NCI-H2171 treated with DMSO at 0.1 percent for 48 hours (cell line): ENCODE results near the gene COMMD2.

Experiments used
- DNase-seq: peaks from one replicate; lab custom pipeline; 2025; lab: John Stamatoyannopoulos, UW

COMMD2 gene

DNA sequence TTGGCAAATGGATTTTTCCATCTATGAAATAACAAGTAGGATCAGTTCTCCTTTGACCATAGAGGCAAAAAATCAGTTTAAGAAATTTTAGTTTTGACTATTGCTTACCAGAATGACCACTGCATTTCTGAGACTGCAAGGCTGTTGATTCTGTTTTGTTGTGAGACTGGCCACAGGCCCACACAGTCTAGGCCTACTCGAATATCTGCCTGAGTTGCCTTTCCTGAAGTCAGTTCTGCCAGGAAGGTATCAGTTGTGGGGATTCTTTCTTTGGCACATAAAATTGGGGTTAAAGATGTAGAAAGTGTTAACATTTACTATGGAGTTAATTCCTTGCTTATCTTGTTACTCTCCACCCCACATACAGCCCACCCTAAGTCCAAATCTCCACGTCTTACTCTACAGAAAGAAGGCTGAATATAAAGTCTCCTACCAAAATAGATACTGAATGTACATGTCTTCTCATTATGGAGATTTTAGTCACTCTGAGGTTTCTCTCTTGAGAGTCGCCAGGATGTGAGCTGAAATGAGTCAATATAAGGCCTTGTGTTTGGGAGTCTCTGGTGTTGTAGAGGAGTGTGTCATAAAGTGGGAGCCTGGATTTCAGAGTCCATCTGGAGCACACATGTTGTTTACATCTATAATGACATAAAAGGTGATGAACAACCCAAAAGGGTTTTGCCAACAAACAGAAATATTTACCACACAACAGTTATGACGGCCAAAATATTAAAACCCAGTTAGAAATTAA is 49.4 kb downstream of the COMMD2 start:
- no peak for DNase-seq

DNA sequence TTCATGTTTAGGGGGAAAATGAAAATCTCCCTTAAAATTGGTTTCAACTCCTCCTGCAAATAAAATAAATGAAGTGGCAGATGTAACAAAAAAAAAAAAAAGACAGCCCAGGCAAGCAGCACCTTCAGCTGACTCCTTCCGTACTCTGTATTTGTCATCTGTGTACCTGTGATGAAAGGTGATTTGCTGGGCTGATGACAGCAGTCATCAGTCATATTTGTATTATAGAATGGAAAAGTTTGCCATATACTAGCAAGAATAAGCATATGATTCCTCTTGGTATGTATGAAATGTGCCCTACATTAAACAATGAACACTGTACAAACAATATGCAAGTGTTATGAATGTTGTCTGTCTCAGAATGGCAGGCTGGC is 50.3 kb downstream of the COMMD2 start:
- no peak for DNase-seq

DNA sequence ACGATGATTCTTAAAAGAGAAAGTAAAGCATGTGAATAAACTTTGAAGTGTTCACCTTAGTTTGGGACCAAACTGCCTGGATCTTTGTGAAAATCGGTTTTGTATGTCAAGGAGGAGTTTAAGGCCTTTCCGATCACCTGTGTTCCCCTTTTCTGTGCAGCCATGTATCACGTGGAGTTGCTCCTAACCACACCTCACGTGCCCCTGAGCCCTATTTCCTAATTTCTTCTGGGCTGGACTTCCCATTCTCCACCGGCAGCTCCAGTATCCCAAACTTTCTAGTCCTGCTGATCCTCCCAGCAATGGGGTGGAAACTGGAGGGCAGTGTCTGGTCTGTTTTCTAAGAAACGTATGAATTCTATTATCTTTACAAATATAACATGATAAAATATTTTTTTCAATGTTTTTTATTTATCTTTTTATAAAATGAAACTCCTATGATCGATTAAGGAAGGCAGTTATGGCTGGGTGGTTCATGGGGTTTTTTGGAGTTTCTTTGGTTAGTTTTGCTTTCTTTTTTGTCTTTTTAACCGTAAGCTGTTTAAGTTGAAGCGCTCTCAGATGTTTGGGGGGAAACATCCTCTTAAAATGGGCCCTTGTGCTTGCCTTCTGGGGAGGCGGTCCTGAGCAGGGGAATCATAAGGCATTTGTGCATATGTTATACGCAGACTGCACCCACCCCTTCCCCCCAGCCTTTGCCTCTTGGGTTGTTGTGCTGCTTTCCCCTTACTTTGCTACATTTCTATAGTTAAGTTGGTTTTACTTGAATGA is 50.9 kb downstream of the COMMD2 start:
- no peak for DNase-seq
